Transverse colon (tissue), 4 donors: ENCODE data around the gene SELENOK. TPM values are rescaled to one million over a fixed set of nuclear protein-coding genes. Genes with fewer than 3 reads are reported as not detected.
"Not testable (repeated sequence)": the region's sequence is repeated elsewhere in the genome, so short reads cannot be mapped to it uniquely, and the experiment has no call there.

Experiments
- DNase-seq: peaks from one replicate; pipeline ENCODE4 v3.0.0-alpha.2; 2019
- H3K27ac ChIP-seq, 4 donors: fragments of 200-600 bp; sonication (generic); 2 replicates each; pipeline ENCODE4 v1.5.1; 2016 to 2018; ENCODE audit warnings: inconsistent platforms in 4 of 4
- H3K27me3 ChIP-seq: fragments of 200-600 bp; sonication (generic); 2 replicates; pipeline ENCODE4 v1.5.1; 2017; ENCODE audit warnings: inconsistent platforms
- H3K36me3 ChIP-seq, 4 donors: fragments of 200-600 bp; sonication (generic); 2 replicates each; pipeline ENCODE4 v1.5.1; 2017 to 2019; ENCODE audit warnings: inconsistent platforms in 4 of 4
- H3K4me1 ChIP-seq, 4 donors: fragments of 200-600 bp; sonication (generic); 2 replicates each; pipeline ENCODE4 v1.5.1; 2017 to 2020; ENCODE audit warnings: inconsistent platforms in 4 of 4
- H3K4me3 ChIP-seq, 4 donors: fragments of 200-600 bp; sonication (generic); 1 replicate in 1 of 4; 2 replicates in 3 of 4; pipeline versions ENCODE4 v1.5.1 to v1.6.1; 2017 to 2019; ENCODE audit warnings: inconsistent platforms in 4 of 4
- H3K9me3 ChIP-seq, 2 donors: fragments of 200-600 bp; sonication (generic); 2 replicates each; pipeline ENCODE4 v1.5.1; 2017 to 2019; ENCODE audit warnings: inconsistent platforms in 2 of 2
- CTCF ChIP-seq, 5 experiments: fragments of 200-600 bp in 3 of 5; fragments of 450-650 bp in 2 of 5; sonication (generic) in 3 of 5; IDR thresholded peaks; 1 replicate in 2 of 5; 2 replicates in 3 of 5; pipeline ENCODE4 v1.5.1; 2016 to 2017; ENCODE audit warnings: antibody characterized with exemption in 5 of 5, inconsistent platforms in 3 of 5, mild to moderate bottlenecking in 2 of 5, moderate library complexity in 1 of 5
- EP300 ChIP-seq: sonication (generic); formaldehyde crosslinking; IDR thresholded peaks from one replicate; pipeline ENCODE4 v1.6.1; 2017; ENCODE audit warnings: antibody characterized with exemption, low read depth
- POLR2A ChIP-seq: fragments of 450-650 bp; IDR thresholded peaks from one replicate; pipeline ENCODE4 v1.6.1; 2016; ENCODE audit warnings: antibody characterized with exemption, mild to moderate bottlenecking, moderate library complexity
- POLR2AphosphoS5 ChIP-seq, 3 donors: sonication (generic); formaldehyde crosslinking; IDR thresholded peaks; one replicate each; pipeline ENCODE4 v1.6.1; 2016; ENCODE audit warnings: antibody characterized with exemption in 3 of 3
- WGBS, 2 donors: methylation state at CpG; one replicate each; pipeline ENCODE4 v1.1.5; 2018; ENCODE audit warnings: low coverage in 1 of 2; 5-methylcytosine and 5-hydroxymethylcytosine counted together
- in situ Hi-C, 4 donors: fragments of 200-750 bp; cut with MboI; loops; one replicate each; pipeline versions ENCODE4 v1.15.0 to v1.15.1; 2017; ENCODE audit warnings: low sequenced_read_pairs in 3 of 4, low pct_ligation_motif_present in 1 of 4, low pct_unique_long_range_greater_than_20kb in 1 of 4
- intact Hi-C: fragments of 100-400 bp; cut with DNase I; formaldehyde crosslinking; loops from one replicate; pipeline ENCODE4 v1.15.1; 2023; ENCODE audit warnings: low total_unique reads
- total RNA-seq, 4 donors: library from RNA; depleted of rRNA; stranded (reverse); fragments of >200 nt; gene quantifications; one replicate each; pipeline ENCODE4 v1.1.0, GENCODE V29; 2016

Gene SELENOK
- total RNA-seq, 4 donors from 2014 or later, result 14.6 to 77.4 (median 35.6) TPM

- no peak for DNase-seq
- Histone ChIP-seq H3K4me3 (no peak overlapping the region), H3K27ac (no peak overlapping the region), H3K27me3 (peaks cover 15% of the 10 kb centered on the region), H3K9me3 (peaks cover 8 to 11% of the 10 kb centered on the region in 2 donors), H3K36me3 (no peaks in the 10 kb centered on the region), H3K4me1 (no peaks in the 10 kb centered on the region)
- TF ChIP-seq EP300 (no peak), POLR2AphosphoS5 (IDR thresholded peaks at IDR 0.05) (no peak), POLR2A (no peak), CTCF (IDR thresholded peaks at IDR 0.05) (no peak)
- WGBS, 2 donors, result 51% methylated on average over 10 of the region's 10 CpGs; no CpG with 5 or more reads in 1 of the 2 donors
- intact Hi-C loops, result no loop called here
- in situ Hi-C loops, result loop anchor here in 1 of 4 donors (25.0 kb wide), 1 partner anchor 423 kb away; no protein-coding TSS in a partner anchor
These were observed 47.5 kb upstream of the SELENOK start for GRCh38 chr3:53939086-53939582.

GRCh38 chr3:53938645-53939044 lies 47.0 kb upstream of the SELENOK start:
- intact Hi-C loops, result no loop called here
- no peaks in the 10 kb centered on the region for H3K4me1 ChIP-seq
- in situ Hi-C loops, result loop anchor here in 1 of 4 donors (25.0 kb wide), 1 partner anchor 424 kb away; no protein-coding TSS in a partner anchor
- H3K27me3 ChIP-seq, result peaks cover 18% of the 10 kb centered on the region
- DNase-seq, result peak; percentile 19
- whole genome bisulfite sequencing, 2 donors, result 0 to 4% methylated on average over 2 of the region's 2 CpGs
- no peak for TF ChIP-seq POLR2AphosphoS5 (IDR thresholded peaks at IDR 0.05)
- peak; percentile 66 to 74 (median 72) for TF ChIP-seq CTCF (IDR thresholded peaks at IDR 0.05)
- H3K27ac ChIP-seq, result no peak overlapping the region
- no peak overlapping the region for H3K4me3 ChIP-seq
- H3K9me3 ChIP-seq, result peaks cover 8 to 11% of the 10 kb centered on the region in 2 donors
- no peaks in the 10 kb centered on the region for H3K36me3 ChIP-seq

- Histone ChIP-seq H3K36me3 (no peaks in the 10 kb centered on the region), H3K27ac (no peak overlapping the region), H3K27me3 (peaks cover 19% of the 10 kb centered on the region), H3K9me3 (peaks cover 8 to 11% of the 10 kb centered on the region in 2 donors), H3K4me3 (no peak overlapping the region), H3K4me1 (no peaks in the 10 kb centered on the region)
- intact Hi-C loops, result no loop called here
- WGBS, 2 donors, result 88% methylated on average over 1 of the region's 1 CpG; no CpG with 5 or more reads in 1 of the 2 donors
- in situ Hi-C loops, result loop anchor here in 1 of 4 donors (25.0 kb wide), 1 partner anchor 426 kb away; no protein-coding TSS in a partner anchor
- DNase-seq, result no peak
- TF ChIP-seq POLR2A (no peak), POLR2AphosphoS5 (IDR thresholded peaks at IDR 0.05) (no peak), CTCF (IDR thresholded peaks at IDR 0.05) (no peak), EP300 (no peak)
These were observed 44.7 kb upstream of the SELENOK start for GRCh38 chr3:53936347-53936746.

GRCh38 chr3:53935283-53935901 lies 43.7 kb upstream of the SELENOK start:
- intact Hi-C loops (no loop called here), in situ Hi-C loops (loop anchor here in 1 of 4 donors (25.0 kb wide), 1 partner anchor 427 kb away; no protein-coding TSS in a partner anchor)
- no peak overlapping the region for H3K27ac ChIP-seq
- H3K9me3 ChIP-seq, result peaks cover 8 to 11% of the 10 kb centered on the region in 2 donors
- H3K36me3 ChIP-seq, result no peaks in the 10 kb centered on the region
- peaks cover 22% of the 10 kb centered on the region for H3K27me3 ChIP-seq
- no peaks in the 10 kb centered on the region for H3K4me1 ChIP-seq
- no peak for DNase-seq
- no peak overlapping the region for H3K4me3 ChIP-seq
- TF ChIP-seq POLR2A (no peak), CTCF (IDR thresholded peaks at IDR 0.05) (no peak)
- WGBS, 2 donors, result 0 to 100% methylated on average over 1 of the region's 1 CpG

- H3K9me3 ChIP-seq, H3K27ac ChIP-seq, H3K36me3 ChIP-seq, H3K27me3 ChIP-seq, H3K4me3 ChIP-seq, H3K4me1 ChIP-seq, intact Hi-C loops: not testable (repeated sequence)
- peak; percentile 17 for DNase-seq
- in situ Hi-C loops, result loop anchor here in 1 of 4 donors (25.0 kb wide), 1 partner anchor 435 kb away; no protein-coding TSS in a partner anchor
- 77 to 93% methylated on average over 7 to 27 of the region's 30 CpGs for WGBS, 2 donors
These were observed 35.7 kb upstream of the SELENOK start for GRCh38 chr3:53927208-53927872.
